ENCODE data around the gene TNFAIP1. TPM values are rescaled to one million over a fixed set of nuclear protein-coding genes. Genes with fewer than 3 reads are reported as not detected.

Gene TNFAIP1
- total RNA-seq, 4 donors from 2014 or later, result 18.2 to 67.1 (median 38.4) TPM

GRCh38 chr17:28326114-28326513, 9.4 kb upstream of the TNFAIP1 start:
- no peak for TF ChIP-seq CTCF (IDR thresholded peaks at IDR 0.05)
- TF ChIP-seq POLR2A (IDR thresholded peaks at IDR 0.05), result no peak
- no peaks in the 10 kb centered on the region for H3K27me3 ChIP-seq
- no peak overlapping the region for H3K4me3 ChIP-seq
- intact Hi-C loops (cut with DNase I; ENCODE audit: low total_unique reads), result no loop called here
- no peak overlapping the region for H3K27ac ChIP-seq
- H3K36me3 ChIP-seq, result no peaks in the 10 kb centered on the region
- no peaks in the 10 kb centered on the region for H3K4me1 ChIP-seq
- DNase-seq, result no peak
- H3K9me3 ChIP-seq, result no peaks in the 10 kb centered on the region

DNA sequence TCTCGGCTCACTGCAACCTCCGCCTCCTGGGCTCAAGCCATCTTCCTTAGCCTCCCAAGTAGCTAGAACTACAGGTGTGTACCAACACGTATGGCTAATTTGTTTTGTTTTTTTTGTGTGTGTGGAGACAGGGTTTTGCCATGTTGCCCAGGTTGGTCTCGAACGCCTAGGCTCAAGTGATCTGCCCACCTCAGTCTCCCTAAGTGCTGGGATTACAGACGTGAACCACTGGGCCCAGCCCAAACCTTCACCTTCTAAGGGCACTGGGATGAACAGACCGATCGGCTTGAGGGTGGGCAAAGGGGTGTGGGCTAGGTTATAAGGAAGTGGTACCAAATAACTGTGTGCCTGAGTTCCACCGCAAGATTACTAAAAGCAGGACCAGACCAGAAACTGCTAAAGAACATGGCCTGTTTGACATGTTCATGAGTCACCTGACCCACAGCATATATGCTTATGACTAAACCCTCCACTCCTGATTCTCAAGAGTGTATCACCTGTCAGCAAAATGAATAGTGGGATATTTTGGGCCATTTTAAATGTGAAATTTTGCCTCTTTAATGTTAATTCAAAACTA, 8.4 kb upstream of the TNFAIP1 start:
- no peak for TF ChIP-seq CTCF (IDR thresholded peaks at IDR 0.05)
- no peak for TF ChIP-seq POLR2A (IDR thresholded peaks at IDR 0.05)
- Histone ChIP-seq H3K4me1 (no peaks in the 10 kb centered on the region), H3K4me3 (no peak overlapping the region), H3K9me3 (no peaks in the 10 kb centered on the region), H3K27me3 (no peaks in the 10 kb centered on the region), H3K27ac (no peak overlapping the region), H3K36me3 (no peaks in the 10 kb centered on the region)
- no peak for DNase-seq
- intact Hi-C loops (cut with DNase I; ENCODE audit: low total_unique reads), result no loop called here

- TF ChIP-seq CTCF (IDR thresholded peaks at IDR 0.05) (no peak), POLR2A (IDR thresholded peaks at IDR 0.05) (no peak)
- no peaks in the 10 kb centered on the region for H3K36me3 ChIP-seq
- no peak overlapping the region for H3K27ac ChIP-seq
- H3K4me1 ChIP-seq, result no peaks in the 10 kb centered on the region
- no peaks in the 10 kb centered on the region for H3K27me3 ChIP-seq
- no peak overlapping the region for H3K4me3 ChIP-seq
- no peaks in the 10 kb centered on the region for H3K9me3 ChIP-seq
- DNase-seq, result no peak
- intact Hi-C loops (cut with DNase I; ENCODE audit: low total_unique reads), result no loop called here
These were observed 7.9 kb upstream of the TNFAIP1 start for GRCh38 chr17:28327709-28328108.

DNA sequence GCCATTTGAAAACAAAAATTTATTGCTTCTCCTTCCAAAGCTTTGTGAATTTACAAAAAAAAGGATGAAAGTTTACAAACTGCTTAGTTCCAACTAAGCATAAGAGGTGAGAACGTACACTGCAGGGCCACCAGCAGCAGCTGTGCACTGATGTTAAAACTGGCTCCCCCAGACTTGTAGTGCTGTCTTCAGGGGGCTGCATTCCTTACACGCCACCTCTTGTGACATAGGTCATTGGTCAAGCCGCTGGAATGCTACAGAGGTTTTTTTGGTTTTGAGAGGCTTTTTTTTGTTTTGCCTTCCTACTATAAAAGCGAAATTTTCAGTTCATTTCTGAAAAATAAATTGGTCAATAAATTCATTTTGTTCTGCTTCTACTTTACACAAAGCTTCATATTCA, 7.2 kb upstream of the TNFAIP1 start:
- H3K36me3 ChIP-seq, result no peaks in the 10 kb centered on the region
- H3K4me1 ChIP-seq, result no peaks in the 10 kb centered on the region
- H3K27ac ChIP-seq, result no peak overlapping the region
- H3K4me3 ChIP-seq, result no peak overlapping the region
- intact Hi-C loops (cut with DNase I; ENCODE audit: low total_unique reads), result no loop called here
- no peak for TF ChIP-seq POLR2A (IDR thresholded peaks at IDR 0.05)
- TF ChIP-seq CTCF (IDR thresholded peaks at IDR 0.05), result no peak
- no peak for DNase-seq
- H3K9me3 ChIP-seq, result no peaks in the 10 kb centered on the region
- H3K27me3 ChIP-seq, result no peaks in the 10 kb centered on the region

GRCh38 chr17:28330671-28331070, 4.9 kb upstream of the TNFAIP1 start:
- Histone ChIP-seq H3K4me3 (no peak overlapping the region), H3K27ac (no peak overlapping the region), H3K4me1 (no peaks in the 10 kb centered on the region), H3K9me3 (no peaks in the 10 kb centered on the region), H3K36me3 (no peaks in the 10 kb centered on the region), H3K27me3 (no peaks in the 10 kb centered on the region)
- intact Hi-C loops (cut with DNase I; ENCODE audit: low total_unique reads), result no loop called here
- DNase-seq, result no peak
- TF ChIP-seq CTCF (IDR thresholded peaks at IDR 0.05) (no peak), POLR2A (IDR thresholded peaks at IDR 0.05) (no peak)
